Stimulated activated CD4-positive, alpha-beta T cell treated with anti-CD3 and anti-CD28 coated beads, Interleukin-15, amount 100 ng/mL, for 24 hours (primary cell): ENCODE measurements around the gene PARVB.
"Not testable (repeated sequence)": the region's sequence is repeated elsewhere in the genome, so short reads cannot be mapped to it uniquely, and the experiment has no call there.

Source experiments
- DNase-seq: peaks from one replicate; pipeline ENCODE4 v3.0.0-alpha.2; 2020

PARVB gene

GRCh38 chr22:44091021-44091721 is 67.1 kb downstream of the PARVB start:
- peak; percentile 59 for DNase-seq

- DNase-seq: no peak
Measured at GRCh38 chr22:44091751-44092150, 67.6 kb downstream of the PARVB start.

GRCh38 chr22:44092636-44093220 is 68.6 kb downstream of the PARVB start:
- DNase-seq: no peak

- no peak for DNase-seq
Measured at GRCh38 chr22:44093791-44094190, 69.7 kb downstream of the PARVB start.

GRCh38 chr22:44094751-44095302 is 70.7 kb downstream of the PARVB start:
- no peak for DNase-seq

GRCh38 chr22:44096736-44097135 is 72.6 kb downstream of the PARVB start:
- DNase-seq: no peak

- no peak for DNase-seq
Measured at GRCh38 chr22:44097263-44098020, 73.3 kb downstream of the PARVB start.

GRCh38 chr22:44098021-44098739 is 74.1 kb downstream of the PARVB start:
- no peak for DNase-seq

GRCh38 chr22:44098966-44099530 is 74.9 kb downstream of the PARVB start:
- DNase-seq: no peak

GRCh38 chr22:44099696-44100095 is 75.6 kb downstream of the PARVB start:
- no peak for DNase-seq

GRCh38 chr22:44100411-44100810 is 76.3 kb downstream of the PARVB start:
- DNase-seq: no peak

GRCh38 chr22:44102121-44102520 is 78.0 kb downstream of the PARVB start:
- no peak for DNase-seq

GRCh38 chr22:44102856-44103255 is 78.8 kb downstream of the PARVB start:
- DNase-seq: no peak

- DNase-seq: no peak
Measured at GRCh38 chr22:44103735-44104480, 79.8 kb downstream of the PARVB start.

- no peak for DNase-seq
Measured at GRCh38 chr22:44107340-44107739, 83.2 kb downstream of the PARVB start.

GRCh38 chr22:44108076-44108475 is 84.0 kb downstream of the PARVB start:
- DNase-seq: no peak

GRCh38 chr22:44108806-44109385 is 84.8 kb downstream of the PARVB start:
- DNase-seq: no peak

GRCh38 chr22:44109416-44109815 is 85.3 kb downstream of the PARVB start:
- DNase-seq: no peak

GRCh38 chr22:44110656-44111055 is 86.6 kb downstream of the PARVB start:
- DNase-seq: not testable (repeated sequence)

GRCh38 chr22:44111562-44112155 is 87.6 kb downstream of the PARVB start:
- no peak for DNase-seq

- DNase-seq: no peak
Measured at GRCh38 chr22:44112191-44112590, 88.1 kb downstream of the PARVB start.
